Skin epidermis (tissue), 12 donors: Measurements from ENCODE around the gene IFT25.

ENCODE experiments used
- H3K27ac ChIP-seq, 21 experiments: fragments of 200-600 bp; sonication (generic) in 11 of 21; one replicate each; pipeline ENCODE4 v1.5.0; 2020; ENCODE audit warnings: mild to moderate bottlenecking in 3 of 21, inconsistent platforms in 2 of 21, moderate library complexity in 2 of 21
- H3K4me3 ChIP-seq, 7 experiments: fragments of 200-600 bp; sonication (generic) in 2 of 7; one replicate each; pipeline ENCODE4 v1.5.0; 2020; ENCODE audit warnings: inconsistent platforms in 2 of 7, mild to moderate bottlenecking in 2 of 7, moderate library complexity in 1 of 7

The IFT25 gene

DNA sequence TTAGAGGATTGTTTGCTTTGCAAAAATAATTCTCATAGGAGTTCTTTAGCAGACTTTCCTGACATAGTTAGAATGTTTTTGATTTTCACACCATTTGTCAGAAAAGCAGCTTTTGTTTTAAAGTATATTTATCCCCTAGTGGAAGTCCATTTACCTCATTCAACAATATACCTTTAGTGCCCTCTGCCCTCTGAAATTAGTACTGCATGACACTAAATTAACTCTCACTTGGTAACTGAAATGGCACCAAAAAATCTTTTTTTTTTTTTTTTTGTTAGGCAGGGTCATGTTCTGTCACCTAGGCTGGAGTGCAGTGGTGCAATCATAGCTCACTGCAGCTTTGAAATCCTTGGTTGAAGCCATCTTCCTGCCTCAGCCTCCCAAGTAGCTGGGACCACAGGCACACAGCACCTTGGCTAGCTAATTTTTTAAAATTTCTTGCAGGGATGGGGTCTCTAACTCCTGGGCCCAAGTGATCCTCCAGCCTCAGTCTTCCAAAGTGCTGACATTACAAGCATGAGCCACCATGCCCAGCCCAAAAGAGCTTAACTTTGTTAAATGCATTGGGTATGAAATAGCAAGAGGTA, 14.3 kb upstream of the IFT25 start:
- Histone ChIP-seq H3K4me3 (no peak overlapping the region), H3K27ac (no peak overlapping the region)

GRCh38 chr1:53957194-53957818, 11.8 kb upstream of the IFT25 start:
- Histone ChIP-seq H3K4me3 (no peak overlapping the region), H3K27ac (peak overlapping the region in 12 of 21 experiments; percentile 9 to 74 (median 58))

- Histone ChIP-seq H3K27ac (peak overlapping the region in 12 of 21 experiments; percentile 9 to 74 (median 58)), H3K4me3 (no peak overlapping the region)
Measured at GRCh38 chr1:53956308-53957168, 11.0 kb upstream of the IFT25 start.

DNA sequence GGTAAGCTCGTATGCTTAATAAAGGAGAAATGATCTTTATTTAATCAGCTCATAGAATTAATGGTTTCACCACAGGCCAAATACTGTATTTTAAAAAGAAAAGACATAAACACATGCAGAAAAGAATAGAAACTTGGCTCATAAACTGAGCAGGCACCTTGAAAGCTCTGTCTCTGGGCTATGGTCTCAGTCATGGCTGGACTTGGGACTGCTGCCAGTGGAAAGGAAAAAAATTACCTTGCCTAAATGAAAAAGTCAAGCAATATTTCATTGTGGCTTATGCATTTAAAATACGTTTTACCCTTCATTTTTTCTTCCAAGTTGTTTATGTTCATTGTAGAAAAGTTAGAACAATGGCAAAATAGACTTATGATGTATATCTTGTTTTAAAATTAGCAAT, 8.6 kb upstream of the IFT25 start:
- H3K4me3 ChIP-seq: no peak overlapping the region
- H3K27ac ChIP-seq: no peak overlapping the region

GRCh38 chr1:53951697-53952096, 6.2 kb upstream of the IFT25 start:
- no peak overlapping the region for H3K4me3 ChIP-seq
- no peak overlapping the region for H3K27ac ChIP-seq

DNA sequence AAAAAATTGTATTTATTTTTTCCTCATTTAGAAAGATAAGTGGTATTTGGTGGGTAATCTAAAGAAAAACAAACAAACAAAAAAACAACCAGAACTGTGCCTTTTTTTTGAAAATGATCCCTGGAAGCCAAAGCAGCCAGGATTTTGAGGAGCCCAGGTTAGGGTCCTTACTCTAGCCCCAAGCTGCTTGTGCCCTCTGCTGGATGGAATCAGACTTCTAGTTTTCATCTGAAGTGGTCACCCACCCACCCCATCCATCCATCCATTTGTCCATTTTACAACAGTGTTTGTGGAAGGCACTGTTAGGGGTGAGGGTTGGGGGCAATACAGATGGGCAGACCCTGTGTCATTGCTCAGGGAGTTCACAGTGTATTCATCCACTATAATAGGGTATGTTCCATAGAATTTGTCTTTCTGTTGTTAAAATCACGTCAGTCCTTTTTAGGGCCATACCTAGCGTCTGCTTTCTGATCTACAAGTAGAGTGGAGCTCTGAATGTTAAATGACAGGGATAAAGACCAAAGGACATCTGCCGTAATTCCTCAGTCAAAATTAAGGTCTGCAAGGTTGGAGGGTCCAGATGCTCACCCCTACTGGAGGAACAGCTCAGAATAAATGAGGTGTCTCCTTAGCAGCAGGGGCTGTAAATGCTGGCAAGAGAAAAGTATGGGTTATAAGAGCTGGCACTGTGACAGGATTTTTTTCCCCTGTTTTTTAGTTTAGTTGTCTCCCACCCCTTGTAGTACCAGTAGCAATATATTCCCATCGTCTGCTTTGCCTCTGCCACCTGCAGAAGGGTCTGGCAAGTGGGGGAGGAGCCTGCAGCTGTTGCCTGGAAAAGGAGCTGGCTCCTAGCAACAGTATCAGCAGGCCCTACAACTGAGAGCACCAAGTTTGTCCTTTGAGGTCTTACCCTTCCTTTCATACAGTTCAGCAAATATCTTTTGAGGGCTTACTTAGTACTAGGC, 3.8 kb upstream of the IFT25 start:
- Histone ChIP-seq H3K27ac (no peak overlapping the region), H3K4me3 (no peak overlapping the region)

DNA sequence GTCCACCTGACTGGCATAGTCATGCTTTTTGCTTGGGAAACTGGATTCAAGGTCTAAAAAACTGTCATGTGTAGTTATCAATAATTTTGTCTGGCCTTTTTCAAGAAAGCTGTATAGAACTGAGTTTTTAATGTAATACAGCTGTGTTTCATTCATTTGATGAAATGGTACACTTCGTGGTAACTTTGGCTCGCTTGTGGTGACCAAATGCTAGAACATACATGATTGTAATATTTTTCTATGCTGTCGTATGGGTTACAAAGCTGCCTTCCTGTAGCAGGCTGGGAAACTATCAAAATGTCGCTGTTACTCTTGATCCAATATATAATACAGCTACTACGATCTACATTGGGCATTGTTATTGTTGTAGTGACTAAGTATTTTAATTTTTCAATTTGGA, 2.8 kb upstream of the IFT25 start:
- no peak overlapping the region for H3K4me3 ChIP-seq
- H3K27ac ChIP-seq: no peak overlapping the region

DNA sequence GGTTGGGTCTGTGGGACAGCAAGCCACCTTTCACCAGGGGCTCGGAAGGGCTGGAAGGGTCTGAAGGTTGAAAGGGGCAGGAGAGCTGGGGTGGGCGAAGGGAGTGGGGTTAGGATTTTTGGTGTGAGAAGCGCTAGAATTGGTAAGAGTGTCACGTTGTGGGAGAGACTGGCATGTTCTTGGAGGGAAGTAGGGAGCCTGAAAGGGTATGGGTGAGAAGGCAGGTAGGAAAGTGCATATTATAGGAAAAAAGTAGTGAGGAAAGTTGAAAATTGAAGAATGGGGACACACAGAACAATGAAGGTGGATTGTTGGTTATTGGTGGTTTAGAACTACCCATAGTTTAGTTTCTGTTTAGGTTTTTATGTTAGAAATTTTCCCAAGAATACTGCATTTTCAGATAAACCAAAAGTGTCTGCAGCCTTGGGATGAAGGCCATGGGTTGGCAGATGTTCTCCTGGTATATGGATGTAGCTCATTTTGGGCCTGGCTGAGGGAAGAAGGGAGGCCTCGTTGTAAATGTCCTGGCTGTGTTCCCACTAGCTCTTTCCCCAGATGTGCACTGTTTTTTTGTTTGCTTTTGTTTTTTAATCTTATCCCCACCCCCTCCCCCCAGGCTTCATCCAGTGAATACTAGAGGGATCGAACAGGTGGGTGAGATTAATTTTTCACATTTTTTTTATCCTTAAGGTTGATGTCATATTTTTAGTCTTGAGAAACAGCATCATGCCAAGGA, 1.8 kb upstream of the IFT25 start:
- peak overlapping the region in 16 of 21 experiments; percentile 79 to 96 (median 88) for H3K27ac ChIP-seq
- peak overlapping the region in 6 of 7 experiments; percentile 70 to 88 (median 86) for H3K4me3 ChIP-seq

DNA sequence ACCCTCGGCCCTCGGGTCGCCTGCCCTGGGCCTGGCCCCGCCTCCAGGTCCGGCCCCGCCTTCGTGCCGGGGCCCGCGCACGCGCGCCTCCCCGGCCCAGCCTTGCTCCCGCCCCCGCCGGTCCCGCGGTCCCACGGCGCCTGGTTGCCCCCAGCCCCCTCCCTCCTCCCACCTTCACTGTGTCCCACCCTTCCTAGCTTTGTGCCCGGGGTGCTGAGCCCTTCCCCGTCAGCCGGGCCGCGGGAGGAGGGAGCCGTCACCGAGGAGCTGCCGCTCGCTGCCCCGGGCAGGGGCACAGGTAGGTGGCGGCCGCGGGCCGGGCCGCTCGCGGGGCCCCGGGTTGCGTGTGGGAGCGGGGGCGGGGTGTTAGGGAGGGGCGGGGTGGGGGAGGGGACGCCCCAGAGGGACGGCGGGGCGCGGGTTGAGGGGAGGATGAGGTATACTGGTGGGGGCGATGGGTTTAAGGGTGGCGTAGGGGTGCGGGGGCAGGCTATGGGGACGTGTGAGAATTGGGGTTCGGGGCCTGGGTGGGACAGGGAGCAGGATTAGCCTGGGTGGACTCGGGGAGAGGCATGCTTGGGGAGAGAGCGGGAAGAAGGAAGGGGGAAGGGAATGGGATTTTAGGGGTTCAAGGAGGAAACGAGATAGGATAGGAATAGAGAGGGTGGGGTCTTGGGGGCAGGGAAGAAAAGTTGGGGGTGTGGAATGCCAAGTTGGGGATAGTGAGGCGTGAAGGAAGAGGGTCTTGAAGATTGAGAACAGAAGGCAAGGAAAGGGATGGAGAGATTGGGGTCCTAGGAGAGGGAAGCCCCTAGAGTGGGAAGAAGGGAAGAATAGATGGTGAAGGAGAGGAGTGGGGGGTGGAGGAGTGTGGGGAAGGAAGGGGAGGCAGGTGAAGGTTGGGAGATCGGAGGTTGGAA, 1.0 kb upstream of the IFT25 start, which contains the start of gene LRRC42:
LRRC42 (plus strand) TSS at position 99 of the 920 bp plus-strand sequence. CDS start 5,650 bp downstream, outside the sequence.
- peak within 1 kb of the TSS; percentile 34 to 96 (median 88) for H3K27ac ChIP-seq
- H3K4me3 ChIP-seq: peak within 1 kb of the TSS; percentile 58 to 88 (median 85)

DNA sequence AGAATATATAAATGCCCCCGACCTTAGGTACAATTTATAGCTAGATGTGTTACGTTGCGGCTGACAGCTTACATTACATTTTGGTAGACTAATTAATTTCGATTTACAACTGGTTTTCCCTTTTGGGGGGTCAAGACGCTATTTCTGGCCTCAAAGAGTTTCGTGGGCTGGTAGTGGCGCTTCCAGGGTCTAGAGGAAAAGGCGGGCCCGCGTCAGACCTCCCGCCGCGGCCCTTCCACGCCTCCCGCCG, 391 bp downstream of the IFT25 start:
- Histone ChIP-seq H3K4me3 (peak overlapping the region; percentile 58 to 88 (median 85)), H3K27ac (peak overlapping the region; percentile 3 to 96 (median 88))

GRCh38 chr1:53944469-53945182, 873 bp downstream of the IFT25 start:
- Histone ChIP-seq H3K27ac (peak overlapping the region; percentile 3 to 96 (median 88)), H3K4me3 (peak overlapping the region; percentile 58 to 88 (median 85))

DNA sequence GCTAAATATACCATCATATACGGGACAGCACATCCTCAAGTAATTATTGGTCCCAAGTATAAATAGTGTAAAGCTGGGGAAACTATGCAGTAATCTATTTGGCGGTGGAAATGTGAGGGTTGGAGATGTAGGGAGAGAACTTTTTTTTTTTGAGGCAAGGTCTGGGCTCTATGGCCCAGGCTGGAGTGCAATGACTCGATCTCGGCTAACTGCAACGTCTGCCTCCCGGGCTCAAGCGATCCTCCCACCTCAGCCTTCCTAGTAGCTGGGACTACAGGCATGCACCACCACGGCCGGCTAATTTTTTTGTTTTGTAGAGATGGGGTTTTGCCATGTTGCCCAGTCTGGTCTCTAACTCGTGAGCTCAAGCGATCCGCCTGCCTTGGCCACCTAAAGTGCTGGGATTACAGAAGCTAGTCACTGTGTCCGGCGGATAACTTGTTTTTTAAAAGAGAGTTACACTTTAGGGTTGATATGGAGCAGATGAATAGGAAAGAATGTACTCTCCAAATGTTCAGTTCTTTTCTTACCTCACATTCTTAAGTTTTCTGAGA, 1.9 kb downstream of the IFT25 start:
- Histone ChIP-seq H3K4me3 (no peak overlapping the region), H3K27ac (no peak overlapping the region)

- no peak overlapping the region for H3K27ac ChIP-seq
- H3K4me3 ChIP-seq: no peak overlapping the region
Measured at GRCh38 chr1:53943090-53943489, 2.4 kb downstream of the IFT25 start.

DNA sequence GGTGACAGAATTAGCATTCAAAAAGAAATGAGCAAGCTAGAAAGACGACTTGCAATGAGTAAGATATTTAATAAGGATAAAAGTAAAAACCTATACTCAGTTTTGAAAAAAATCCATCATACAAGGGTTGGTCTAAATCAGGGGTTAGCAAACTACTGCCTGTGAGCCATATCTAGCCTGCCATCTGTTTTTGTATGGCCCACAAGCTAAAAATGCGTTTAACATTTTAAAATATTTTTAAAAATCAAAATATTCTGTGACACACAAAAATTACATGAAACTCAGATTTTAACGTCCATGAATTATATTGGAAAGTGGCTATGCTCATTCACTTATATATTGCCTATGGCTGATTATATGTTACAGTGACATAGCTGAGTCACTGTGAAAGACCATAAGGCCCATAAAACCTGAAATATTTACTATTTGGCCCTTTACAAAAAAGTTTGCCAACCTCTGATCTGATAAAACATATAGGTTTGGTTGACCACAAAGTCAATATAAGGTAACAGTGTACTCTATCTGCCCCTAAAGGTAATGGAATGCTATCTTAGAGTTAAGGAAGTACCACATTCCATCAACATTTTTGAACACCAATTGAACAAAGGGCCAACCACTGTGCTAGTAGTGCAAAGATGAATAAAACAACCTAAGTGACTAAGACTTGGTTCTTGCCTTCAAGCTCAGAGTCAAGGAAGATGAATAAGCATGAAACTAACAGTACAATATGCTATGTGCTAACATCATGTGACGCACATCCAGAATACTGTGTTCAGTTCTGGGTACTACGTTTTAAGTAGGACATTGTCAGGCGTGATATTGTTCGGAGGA, 3.2 kb downstream of the IFT25 start:
- no peak overlapping the region for H3K4me3 ChIP-seq

DNA sequence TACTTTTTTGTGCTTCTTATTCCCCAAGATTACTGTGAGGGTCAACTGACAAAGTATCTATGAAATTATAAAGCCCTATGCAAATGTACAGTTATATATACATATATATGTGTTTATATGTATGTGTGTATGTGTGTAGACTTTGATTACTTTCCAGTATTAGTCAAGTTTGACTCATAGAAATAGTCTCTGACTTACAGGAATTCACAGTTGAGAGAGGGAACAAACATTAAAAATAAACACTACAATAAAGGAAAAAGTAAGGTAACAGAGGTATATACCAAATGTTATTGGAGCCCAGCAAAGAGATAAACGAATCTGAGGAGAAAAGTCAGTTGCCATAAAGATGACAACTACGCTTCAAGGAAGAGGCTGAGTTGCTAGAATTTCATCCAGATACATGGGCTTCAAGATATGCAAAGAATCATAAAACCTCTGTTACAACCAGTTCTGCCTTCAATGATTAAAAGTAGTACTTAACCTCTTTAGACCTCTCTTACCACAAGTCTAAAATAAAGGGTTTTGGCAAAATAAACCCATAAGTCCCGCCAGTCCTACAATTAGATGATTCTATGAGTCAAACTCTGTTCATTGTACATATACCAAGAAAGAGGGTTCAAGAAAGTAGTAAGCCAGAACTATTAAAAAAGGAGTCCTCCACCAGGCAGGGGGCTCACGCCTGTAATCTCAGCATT, 7.2 kb downstream of the IFT25 start:
- no peak overlapping the region for H3K27ac ChIP-seq
- no peak overlapping the region for H3K4me3 ChIP-seq

More for the DNA sequence above, 3.2 kb downstream of the IFT25 start:
- no peak overlapping the region for H3K27ac ChIP-seq

GRCh38 chr1:53936430-53936829, 9.1 kb downstream of the IFT25 start:
- Histone ChIP-seq H3K4me3 (no peak overlapping the region), H3K27ac (no peak overlapping the region)
